OCI-LY1 (cell line): ENCODE data around the gene OLFM4.

Experiments
- H2AFZ ChIP-seq: fragments of 200-600 bp; sonication (generic), shearing (Covaris generic); 2 replicates; pipeline ENCODE4 v1.6.0; 2014; ENCODE audit warnings: antibody characterized with exemption, mild to moderate bottlenecking, low read length
- H3F3A ChIP-seq: fragments of 200-600 bp; sonication (generic), shearing (Covaris generic); 2 replicates; pipeline ENCODE4 v1.6.0; 2014; ENCODE audit warnings: mild to moderate bottlenecking, antibody characterized with exemption, low read length, moderate library complexity; ENCODE audit not compliant: insufficient read depth
- H3K27ac ChIP-seq: fragments of 200-600 bp; sonication (generic); 2 replicates; pipeline ENCODE4 v1.5.1; 2014; ENCODE audit warnings: low read length, mixed run types, mild to moderate bottlenecking, low read depth; ENCODE audit not compliant: poor library complexity, severe bottlenecking
- H3K27me3 ChIP-seq: fragments of 200-600 bp; sonication (generic); 2 replicates; pipeline ENCODE4 v1.6.0; 2014; ENCODE audit warnings: antibody characterized with exemption, mild to moderate bottlenecking, low read length, moderate library complexity; ENCODE audit not compliant: insufficient read depth
- H3K36me3 ChIP-seq: fragments of 200-600 bp; sonication (generic); 2 replicates; pipeline ENCODE4 v1.6.1; 2014; ENCODE audit warnings: mild to moderate bottlenecking, antibody characterized with exemption, low read length, moderate library complexity, mixed read lengths; ENCODE audit not compliant: insufficient read depth
- H3K4me1 ChIP-seq: fragments of 200-600 bp; sonication (generic); 2 replicates; pipeline ENCODE4 v1.5.1; 2014; ENCODE audit warnings: mild to moderate bottlenecking, low read length, moderate library complexity; ENCODE audit not compliant: insufficient read depth, severe bottlenecking
- H3K4me2 ChIP-seq: fragments of 200-600 bp; sonication (generic), shearing (Covaris generic); 2 replicates; pipeline ENCODE4 v1.6.1; 2014; ENCODE audit warnings: low read length
- H3K4me3 ChIP-seq: fragments of 200-600 bp; sonication (generic); 2 replicates; pipeline ENCODE4 v1.5.1; 2014; ENCODE audit warnings: low read length, low read depth, mild to moderate bottlenecking, mixed read lengths; ENCODE audit not compliant: poor library complexity, severe bottlenecking
- H3K79me2 ChIP-seq: fragments of 200-600 bp; shearing (Covaris generic); 2 replicates; pipeline ENCODE4 v1.6.1; 2016; ENCODE audit warnings: mixed run types, low read length, mixed read lengths; ENCODE audit not compliant: insufficient read depth
- H3K9ac ChIP-seq: fragments of 200-600 bp; sonication (generic), shearing (Covaris generic); 2 replicates; pipeline ENCODE4 v1.6.1; 2014; ENCODE audit warnings: mild to moderate bottlenecking, low read length, mixed read lengths
- H3K9me2 ChIP-seq: fragments of 200-600 bp; sonication (generic), shearing (Covaris generic); 2 replicates; pipeline ENCODE4 v1.6.1; 2014; ENCODE audit warnings: low read depth, mild to moderate bottlenecking, low read length, mixed read lengths
- H3K9me3 ChIP-seq: fragments of 200-600 bp; shearing (Covaris generic); 2 replicates; pipeline ENCODE4 v1.6.1; 2014; ENCODE audit warnings: low read length, mixed read lengths
- H4K20me1 ChIP-seq: fragments of 200-600 bp; sonication (generic), shearing (Covaris generic); 2 replicates; pipeline ENCODE4 v1.6.0; 2016; ENCODE audit warnings: mild to moderate bottlenecking, low read length; ENCODE audit not compliant: insufficient read depth
- CTCF ChIP-seq: fragments of 200-600 bp; sonication (generic), shearing (Covaris generic); IDR thresholded peaks from 2 replicates; pipeline ENCODE4 v1.5.1; 2017; ENCODE audit warnings: mild to moderate bottlenecking, antibody characterized with exemption, low read length, moderate library complexity, mixed read lengths
- EZH2 ChIP-seq: fragments of 200-600 bp; sonication (generic), shearing (Covaris generic); IDR thresholded peaks from 2 replicates; pipeline ENCODE4 v1.8.0; 2017; ENCODE audit warnings: borderline replicate concordance, mixed run types, mild to moderate bottlenecking, antibody characterized with exemption, low read length, moderate library complexity, mixed read lengths

OLFM4 gene

GRCh38 chr13:53028637-53029203 is at the start of gene OLFM4:
Gene OLFM4, plus strand, starts transcription at chr13:53028813. Its CDS starts 24 bp downstream, at chr13:53028837.
- Histone ChIP-seq H3K9me3 (no peaks in the 10 kb centered on the region), H3F3A (no peaks in the 10 kb centered on the region), H3K27ac (no peak within 1 kb of the TSS), H3K36me3 (no peaks in the 10 kb centered on the region), H3K4me1 (no peaks in the 10 kb centered on the region), H3K27me3 (no peaks in the 10 kb centered on the region), H3K4me2 (no peak within 1 kb of the TSS), H3K9ac (no peak within 1 kb of the TSS), H3K9me2 (no peaks in the 10 kb centered on the region), H4K20me1 (no peaks in the 10 kb centered on the region), H3K4me3 (no peak within 1 kb of the TSS), H2AFZ (no peak within 1 kb of the TSS), H3K79me2 (no peaks in the 10 kb centered on the region)
- no peak for TF ChIP-seq CTCF
- no peak for TF ChIP-seq EZH2

- no peak overlapping the region for H3K27ac ChIP-seq
- no peak for TF ChIP-seq CTCF
- TF ChIP-seq EZH2, result no peak
- H3K9ac ChIP-seq, result no peak overlapping the region
- no peaks in the 10 kb centered on the region for H3K27me3 ChIP-seq
- no peak overlapping the region for H2AFZ ChIP-seq
- H3K4me2 ChIP-seq, result no peak overlapping the region
- no peaks in the 10 kb centered on the region for H3K79me2 ChIP-seq
- no peaks in the 10 kb centered on the region for H3K9me3 ChIP-seq
- H3K9me2 ChIP-seq, result no peaks in the 10 kb centered on the region
- no peaks in the 10 kb centered on the region for H3F3A ChIP-seq
- H4K20me1 ChIP-seq, result no peaks in the 10 kb centered on the region
- no peaks in the 10 kb centered on the region for H3K4me1 ChIP-seq
- no peak overlapping the region for H3K4me3 ChIP-seq
- H3K36me3 ChIP-seq, result no peaks in the 10 kb centered on the region
Measured at GRCh38 chr13:52978989-52979388, 49.6 kb upstream of the OLFM4 start.

- Histone ChIP-seq H3K9ac (no peak overlapping the region), H3K9me3 (no peaks in the 10 kb centered on the region), H4K20me1 (no peaks in the 10 kb centered on the region), H3K36me3 (no peaks in the 10 kb centered on the region), H3K4me1 (no peaks in the 10 kb centered on the region), H3F3A (no peaks in the 10 kb centered on the region), H3K9me2 (no peaks in the 10 kb centered on the region), H3K4me3 (no peak overlapping the region), H3K4me2 (no peak overlapping the region), H3K79me2 (no peaks in the 10 kb centered on the region), H3K27ac (no peak overlapping the region), H2AFZ (no peak overlapping the region), H3K27me3 (no peaks in the 10 kb centered on the region)
- TF ChIP-seq CTCF (no peak), EZH2 (no peak)
Measured at GRCh38 chr13:52980695-52981094, 47.9 kb upstream of the OLFM4 start.
